Astrocyte (in vitro differentiated cells and primary cell): ENCODE measurements around the gene TRDN.

Experiments
- CTCF ChIP-seq: IDR thresholded peaks from 2 replicates; pipeline ENCODE4 v1.5.1; 2011; ENCODE audit warnings: low read depth, mild to moderate bottlenecking, inconsistent platforms, low read length, moderate library complexity; ENCODE audit not compliant: insufficient read depth
- EZH2 ChIP-seq: IDR thresholded peaks from 2 replicates; pipeline ENCODE4 v1.6.1; 2012; ENCODE audit warnings: mild to moderate bottlenecking, low read length, inconsistent platforms; ENCODE audit not compliant: insufficient read depth

- no peak for TF ChIP-seq CTCF
- TF ChIP-seq EZH2 = no peak
These were observed 116.5 kb downstream of the TRDN start for GRCh38 chr6:123520217-123520616.
